GM23338 (cell line): ENCODE measurements around the gene CACNA1F. TPM values are rescaled to one million over a fixed set of nuclear protein-coding genes. Genes with fewer than 3 reads are reported as not detected.

Experiments used
- ATAC-seq: fragments of 200-7000 bp; cut with Tn5 transposase; 3 replicates; pipeline ENCODE4 v1.9.1; 2020
- DNase-seq: peaks from one replicate; pipeline ENCODE4 v3.0.0-alpha.2; 2015; ENCODE audit warnings: low spot score
- H2AFZ ChIP-seq: fragments of 200-600 bp; sonication (generic); 2 replicates; pipeline ENCODE4 v1.8.0; 2016; ENCODE audit warnings: antibody characterized with exemption, mild to moderate bottlenecking, moderate library complexity
- H3F3A ChIP-seq: fragments of 200-600 bp; sonication (generic); replicated peaks from 2 replicates; pipeline ENCODE4 v1.8.0; 2017; ENCODE audit warnings: antibody characterized with exemption, mixed run types, low read depth
- H3K27ac ChIP-seq: fragments of 200-600 bp; sonication (generic); 2 replicates; pipeline ENCODE4 v1.6.1; 2016; ENCODE audit warnings: low read depth
- H3K27me3 ChIP-seq: fragments of 200-600 bp; sonication (generic); 2 replicates; pipeline ENCODE4 v1.8.0; 2016; ENCODE audit warnings: mild to moderate bottlenecking, mixed run types, moderate library complexity; ENCODE audit not compliant: insufficient read depth
- H3K36me3 ChIP-seq: fragments of 200-600 bp; sonication (generic); 2 replicates; pipeline ENCODE4 v1.8.0; 2016; ENCODE audit warnings: mild to moderate bottlenecking; ENCODE audit not compliant: insufficient read depth
- H3K4me1 ChIP-seq: fragments of 200-600 bp; sonication (generic); 2 replicates; pipeline ENCODE4 v1.8.0; 2016; ENCODE audit warnings: mild to moderate bottlenecking, moderate library complexity; ENCODE audit not compliant: insufficient read depth
- H3K4me2 ChIP-seq: fragments of 200-600 bp; sonication (generic); 2 replicates; pipeline ENCODE4 v1.7.1; 2017; ENCODE audit warnings: mixed run types
- H3K4me3 ChIP-seq: fragments of 200-600 bp; sonication (generic); 2 replicates; pipeline ENCODE4 v1.6.1; 2016; ENCODE audit warnings: mixed run types
- H3K79me2 ChIP-seq: fragments of 200-600 bp; sonication (generic); replicated peaks from 2 replicates; pipeline ENCODE4 v1.8.0; 2017; ENCODE audit warnings: mild to moderate bottlenecking; ENCODE audit not compliant: insufficient read depth
- H3K9me2 ChIP-seq: fragments of 200-600 bp; sonication (generic); 2 replicates; pipeline ENCODE4 v1.8.0; 2017; ENCODE audit not compliant: insufficient read depth
- H4K20me1 ChIP-seq: fragments of 200-600 bp; sonication (generic); replicated peaks from 2 replicates; pipeline ENCODE4 v1.8.0; 2017; ENCODE audit warnings: mild to moderate bottlenecking; ENCODE audit not compliant: insufficient read depth
- H3K27ac Mint-ChIP-seq: 2 replicates; pipeline ENCODE4 v1.8.0; 2020; ENCODE audit warnings: inconsistent platforms, mild to moderate bottlenecking, moderate library complexity, mixed read lengths
- H3K27me3 Mint-ChIP-seq: 3 replicates; pipeline ENCODE4 v1.8.0; 2022; ENCODE audit warnings: low read depth, mild to moderate bottlenecking, moderate library complexity, mixed read lengths, inconsistent platforms; ENCODE audit not compliant: insufficient read depth, poor library complexity
- H3K36me3 Mint-ChIP-seq: 3 replicates; pipeline ENCODE4 v1.8.0; 2021; ENCODE audit warnings: low read depth, mild to moderate bottlenecking, inconsistent platforms, moderate library complexity, mixed read lengths
- H3K4me1 Mint-ChIP-seq: 3 replicates; pipeline ENCODE4 v1.8.0; 2020; ENCODE audit warnings: mild to moderate bottlenecking, inconsistent platforms, mixed read lengths
- H3K4me3 Mint-ChIP-seq: 3 replicates; pipeline ENCODE4 v1.8.0; 2021; ENCODE audit warnings: moderate library complexity, mild to moderate bottlenecking, inconsistent platforms, mixed read lengths
- H3K9me3 Mint-ChIP-seq: 3 replicates; pipeline ENCODE4 v1.8.0; 2020; ENCODE audit warnings: moderate library complexity, mild to moderate bottlenecking, inconsistent platforms, mixed read lengths
- CREB1 ChIP-seq: fragments of 250-450 bp; sonication (Bioruptor Pico); IDR thresholded peaks from 2 replicates; pipeline ENCODE4 v1.5.0; 2020; ENCODE audit warnings: low read depth, mild to moderate bottlenecking, moderate library complexity
- CTCF ChIP-seq, 2 experiments: fragments of 200-600 bp in 1 of 2; sonication (generic) in 1 of 2; conservative IDR thresholded peaks; 2 replicates each; pipeline versions ENCODE4 v1.5.1 to v1.6.1; 2016 to 2017; ENCODE audit warnings: antibody characterized with exemption in 2 of 2, low read depth in 2 of 2, mild to moderate bottlenecking in 2 of 2, moderate library complexity in 1 of 2
- ETS1 ChIP-seq: IDR thresholded peaks from 2 replicates; pipeline ENCODE4 v1.6.1; 2016; ENCODE audit warnings: antibody characterized with exemption
- EZH2 ChIP-seq: fragments of 200-600 bp; sonication (generic); IDR thresholded peaks from one replicate; pipeline ENCODE4 v1.8.0; 2017; ENCODE audit warnings: antibody characterized with exemption, mild to moderate bottlenecking, low read depth; ENCODE audit not compliant: unreplicated experiment
- EZH2phosphoT487 ChIP-seq: fragments of 200-600 bp; sonication (generic); IDR thresholded peaks from one replicate; pipeline ENCODE4 v1.8.1; 2018; ENCODE audit warnings: antibody characterized with exemption; ENCODE audit not compliant: unreplicated experiment
- JUNB ChIP-seq: IDR thresholded peaks from one replicate; pipeline ENCODE4 v1.6.1; 2016; ENCODE audit warnings: antibody characterized with exemption; ENCODE audit not compliant: unreplicated experiment
- NANOG ChIP-seq: IDR thresholded peaks from 2 replicates; pipeline ENCODE4 v1.6.1; 2016; ENCODE audit warnings: antibody characterized with exemption, borderline replicate concordance
- POLR2AphosphoS5 ChIP-seq: IDR thresholded peaks from 2 replicates; pipeline ENCODE4 v1.6.1; 2016; ENCODE audit warnings: antibody characterized with exemption, low read depth
- REST ChIP-seq: IDR thresholded peaks from one replicate; pipeline ENCODE4 v1.6.1; 2018; ENCODE audit warnings: antibody characterized with exemption; ENCODE audit not compliant: unreplicated experiment
- STAT1 ChIP-seq: IDR thresholded peaks from one replicate; pipeline ENCODE4 v1.6.1; 2016; ENCODE audit warnings: antibody characterized with exemption; ENCODE audit not compliant: unreplicated experiment
- ZNF114 ChIP-seq: fragments of 250-450 bp; sonication (Bioruptor Pico); IDR thresholded peaks from 2 replicates; pipeline ENCODE4 v1.5.0; 2020; ENCODE audit warnings: mild to moderate bottlenecking, moderate library complexity
- ZNF331 ChIP-seq: fragments of 250-450 bp; sonication (Bioruptor Pico); IDR thresholded peaks from 2 replicates; pipeline ENCODE4 v1.5.0; 2020; ENCODE audit warnings: low read depth, mild to moderate bottlenecking, moderate library complexity
- ZNF462 ChIP-seq: fragments of 250-450 bp; sonication (Bioruptor Pico); IDR thresholded peaks from 2 replicates; pipeline ENCODE4 v1.5.0; 2020; ENCODE audit warnings: mild to moderate bottlenecking, moderate library complexity
- polyA plus RNA-seq: library from polyadenylated mRNA; unstranded; fragments of >200 nt; fragmentation: Nextera tagmentation; extraction: Ambion mirVana; gene quantifications from 2 replicates; pipeline ENCODE4 v1.2.1, GENCODE V29; 2016
- total RNA-seq: library from RNA; depleted of rRNA; stranded (reverse); fragments of >200 nt; shearing (Covaris generic); gene quantifications from 2 replicates; pipeline ENCODE4 v1.2.3, GENCODE V29; 2014

The CACNA1F gene
- total and polyA plus RNA-seq, 2 experiments from 2014 or later = 0.44 to 0.90 TPM

- Mint-ChIP-seq H3K4me1 (no peaks in the 10 kb centered on the region), H3K9me3 (no peaks in the 10 kb centered on the region)
These were observed 13.4 kb upstream of the CACNA1F start for GRCh38 chrX:49246541-49246940.

More at GRCh38 chrX:49246541-49246940, 13.4 kb upstream of the CACNA1F start:
- Histone ChIP-seq H3F3A (no peaks in the 10 kb centered on the region), H3K79me2 (no peaks in the 10 kb centered on the region), H2AFZ (no peak overlapping the region), H3K27ac (no peak overlapping the region), H3K4me3 (no peak overlapping the region), H3K9me2 (no peaks in the 10 kb centered on the region), H4K20me1 (no peaks in the 10 kb centered on the region), H3K4me2 (no peak overlapping the region), H3K4me1 (no peaks in the 10 kb centered on the region), H3K36me3 (no peaks in the 10 kb centered on the region), H3K27me3 (no peaks in the 10 kb centered on the region)
- ATAC-seq (no peak), DNase-seq (no peak)
- H3K27ac Mint-ChIP-seq = no peak overlapping the region
- H3K36me3 Mint-ChIP-seq = peaks cover 2% of the 10 kb centered on the region; the same call in 1 of the 3 replicates
- TF ChIP-seq ZNF114 (CRISPR knock-in tag) = no peak
- no peak for TF ChIP-seq REST
- TF ChIP-seq CTCF (conservative IDR thresholded peaks at IDR 0.05; ENCODE audit: low read depth in 2 of 2) = no peak
- no peak for TF ChIP-seq JUNB
- TF ChIP-seq ZNF462 (CRISPR knock-in tag) = no peak
- no peak for TF ChIP-seq EZH2phosphoT487
- TF ChIP-seq CREB1 (CRISPR knock-in tag) = no peak
- no peak for TF ChIP-seq NANOG
- TF ChIP-seq ZNF331 (CRISPR knock-in tag) = no peak
- no peak for TF ChIP-seq EZH2
- TF ChIP-seq POLR2AphosphoS5 = no peak
- TF ChIP-seq ETS1 = no peak
- no peak for TF ChIP-seq STAT1
- peaks cover 6% of the 10 kb centered on the region for H3K27me3 Mint-ChIP-seq
- H3K4me3 Mint-ChIP-seq = no peak overlapping the region
